Keratinocyte (primary cell): ENCODE data around the gene MFSD12. TPM values are rescaled to one million over a fixed set of nuclear protein-coding genes. Genes with fewer than 3 reads are reported as not detected.

Source experiments
- DNase-seq: peaks from one replicate; pipeline ENCODE4 v3.0.0-alpha.2; 2011; ENCODE audit warnings: low read depth, missing footprints, low spot score
- FAIRE-seq: peaks from 2 replicates; lab custom pipeline; 2011; peaks lifted over from hg19 to GRCh38; lab: Jason Lieb, UNC
- H2AFZ ChIP-seq: 2 replicates; pipeline ENCODE4 v1.6.0; 2012; ENCODE audit warnings: low read length, control low read depth, inconsistent platforms; ENCODE audit not compliant: control insufficient read depth
- H3K27ac ChIP-seq: 2 replicates; pipeline ENCODE4 v1.5.1; 2011; ENCODE audit warnings: low read length; ENCODE audit not compliant: control insufficient read depth, insufficient read depth
- H3K27me3 ChIP-seq: 3 replicates; pipeline ENCODE4 v1.6.0; 2011; ENCODE audit warnings: low read length; ENCODE audit not compliant: control insufficient read depth, insufficient read depth; ENCODE audit errors: extremely low read depth
- H3K36me3 ChIP-seq, 2 experiments: 2 replicates in 1 of 2; 3 replicates in 1 of 2; pipeline ENCODE4 v1.5.1; 2011; ENCODE audit warnings: low read length in 2 of 2, mild to moderate bottlenecking in 1 of 2; ENCODE audit not compliant: control insufficient read depth in 2 of 2, insufficient read depth in 2 of 2; ENCODE audit errors: extremely low read depth in 1 of 2
- H3K4me1 ChIP-seq: 3 replicates; pipeline ENCODE4 v1.5.1; 2011; ENCODE audit warnings: low read length; ENCODE audit not compliant: control insufficient read depth, insufficient read depth; ENCODE audit errors: extremely low read depth
- H3K4me2 ChIP-seq: 3 replicates; pipeline ENCODE4 v1.6.0; 2011; ENCODE audit warnings: low read depth, low read length; ENCODE audit not compliant: control insufficient read depth, insufficient read depth; ENCODE audit errors: extremely low read depth
- H3K4me3 ChIP-seq, 3 experiments: fragments of 200-600 bp in 1 of 3; sonication (generic) in 1 of 3; 2 replicates in 2 of 3; 3 replicates in 1 of 3; pipeline ENCODE4 v1.5.1; 2011 to 2016; ENCODE audit warnings: low read length in 3 of 3, mild to moderate bottlenecking in 3 of 3, control low read depth in 2 of 3, inconsistent platforms in 1 of 3, low read depth in 1 of 3, mixed read lengths in 1 of 3, mixed run types in 1 of 3, moderate library complexity in 1 of 3; ENCODE audit not compliant: control insufficient read depth in 2 of 3, insufficient read depth in 2 of 3; ENCODE audit errors: extremely low read depth in 1 of 3
- H3K79me2 ChIP-seq: 2 replicates; pipeline ENCODE4 v1.6.0; 2012; ENCODE audit warnings: low read length; ENCODE audit not compliant: control insufficient read depth, insufficient read depth
- H3K9ac ChIP-seq: 3 replicates; pipeline ENCODE4 v1.6.0; 2011; ENCODE audit warnings: low read length; ENCODE audit not compliant: control insufficient read depth, insufficient read depth; ENCODE audit errors: extremely low read depth
- H3K9me1 ChIP-seq: 3 replicates; pipeline ENCODE4 v1.6.0; 2011; ENCODE audit warnings: low read length; ENCODE audit not compliant: control insufficient read depth, insufficient read depth; ENCODE audit errors: extremely low read depth
- H3K9me3 ChIP-seq: 2 replicates; pipeline ENCODE4 v1.5.1; 2012; ENCODE audit warnings: low read depth, low read length; ENCODE audit not compliant: control insufficient read depth
- H4K20me1 ChIP-seq: 3 replicates; pipeline ENCODE4 v1.6.0; 2011; ENCODE audit warnings: low read length; ENCODE audit not compliant: control insufficient read depth, insufficient read depth; ENCODE audit errors: extremely low read depth
- CTCF ChIP-seq, 3 experiments: IDR thresholded peaks in 1 of 3; conservative IDR thresholded peaks in 1 of 3; optimal IDR thresholded peaks in 1 of 3; 2 replicates in 2 of 3; 3 replicates in 1 of 3; pipeline versions ENCODE3 to v1.5.1; 2011; ENCODE audit warnings: low read length in 3 of 3, mild to moderate bottlenecking in 3 of 3, moderate library complexity in 2 of 3, control low read depth in 1 of 3, inconsistent platforms in 1 of 3; ENCODE audit not compliant: insufficient read depth in 2 of 3; ENCODE audit errors: extremely low read depth in 1 of 3
- EZH2 ChIP-seq: IDR thresholded peaks from one replicate; pipeline ENCODE4 v1.6.1; 2012; ENCODE audit warnings: inconsistent platforms, mild to moderate bottlenecking, low read length, moderate library complexity
- dilution Hi-C: fragments of 300-500 bp; cut with MboI; formaldehyde crosslinking; loops from one replicate; pipeline ENCODE4 v1.7.0; 2020; ENCODE audit warnings: low sequenced_read_pairs; ENCODE audit not compliant: extremely low pct_ligation_motif_present
- polyA plus RNA-seq, 5 experiments: library from polyadenylated mRNA; depleted of rRNA in 3 of 5; stranded (reverse) in 3 of 5; stranded (forward) in 1 of 5; unstranded in 1 of 5; fragments of >200 nt; gene quantifications; 1 replicate in 1 of 5; 2 replicates in 3 of 5; 3 replicates in 1 of 5; pipeline versions ENCODE4 v1.2.1 to v1.2.3, GENCODE V29; 2011 to 2012; ENCODE audit warnings: missing spikeins in 2 of 5, low read depth in 1 of 5, low replicate concordance in 1 of 5

The MFSD12 gene
- polyA plus RNA-seq, 1 donor (not counting 4 experiments of a cell fraction or from before 2014, with no cell fraction given): 30.0 TPM

GRCh38 chr19:3503036-3503572 is 54.3 kb downstream of the MFSD12 start:
- H3K27me3 ChIP-seq: no peaks in the 10 kb centered on the region
- peaks cover 17% of the 10 kb centered on the region for H3K4me1 ChIP-seq
- peaks cover 3% of the 10 kb centered on the region for H3K9me1 ChIP-seq
- TF ChIP-seq CTCF (optimal IDR thresholded peaks at IDR 0.05 in 1 of 3, IDR thresholded peaks at IDR 0.05 in 1 of 3, conservative IDR thresholded peaks at IDR 0.05 in 1 of 3; ENCODE audit: extremely low read depth in 1 of 3, insufficient read depth in 2 of 3, low read length in 3 of 3) (no peak), EZH2 (no peak)
- FAIRE-seq: no peak
- no peak overlapping the region for H3K4me3 ChIP-seq
- no peak for DNase-seq
- no peak overlapping the region for H3K9ac ChIP-seq
- no peaks in the 10 kb centered on the region for H4K20me1 ChIP-seq
- H3K4me2 ChIP-seq: no peak overlapping the region
- no peaks in the 10 kb centered on the region for H3K9me3 ChIP-seq
- H3K79me2 ChIP-seq: peaks cover 35% of the 10 kb centered on the region
- dilution Hi-C loops: no loop called here
- no peaks in the 10 kb centered on the region for H3K36me3 ChIP-seq
- no peak overlapping the region for H2AFZ ChIP-seq
- H3K27ac ChIP-seq: no peak overlapping the region

GRCh38 chr19:3501780-3502179 is 55.6 kb downstream of the MFSD12 start:
- DNase-seq (no peak), FAIRE-seq (no peak)
- Histone ChIP-seq H2AFZ (no peak overlapping the region), H4K20me1 (no peaks in the 10 kb centered on the region), H3K4me2 (no peak overlapping the region), H3K9ac (no peak overlapping the region), H3K79me2 (peaks cover 34% of the 10 kb centered on the region), H3K4me3 (no peak overlapping the region), H3K27ac (no peak overlapping the region), H3K4me1 (peaks cover 10% of the 10 kb centered on the region), H3K36me3 (peaks cover 0 to 6% of the 10 kb centered on the region in 2 experiments), H3K27me3 (no peaks in the 10 kb centered on the region), H3K9me3 (no peaks in the 10 kb centered on the region), H3K9me1 (peaks cover 3% of the 10 kb centered on the region)
- dilution Hi-C loops: no loop called here
- TF ChIP-seq CTCF (optimal IDR thresholded peaks at IDR 0.05 in 1 of 3, IDR thresholded peaks at IDR 0.05 in 1 of 3, conservative IDR thresholded peaks at IDR 0.05 in 1 of 3; ENCODE audit: extremely low read depth in 1 of 3, insufficient read depth in 2 of 3, low read length in 3 of 3) (no peak), EZH2 (no peak)
